GM21576 (cell line): Measurements from ENCODE around the gene CROCC2.

Experiments
- ATAC-seq: cut with Tn5 transposase; IDR thresholded peaks from one replicate; pipeline ENCODE4 v1.9.1; 2021; ENCODE audit warnings: mild to moderate bottlenecking, moderate library complexity; ENCODE audit not compliant: unreplicated experiment

The CROCC2 gene

DNA sequence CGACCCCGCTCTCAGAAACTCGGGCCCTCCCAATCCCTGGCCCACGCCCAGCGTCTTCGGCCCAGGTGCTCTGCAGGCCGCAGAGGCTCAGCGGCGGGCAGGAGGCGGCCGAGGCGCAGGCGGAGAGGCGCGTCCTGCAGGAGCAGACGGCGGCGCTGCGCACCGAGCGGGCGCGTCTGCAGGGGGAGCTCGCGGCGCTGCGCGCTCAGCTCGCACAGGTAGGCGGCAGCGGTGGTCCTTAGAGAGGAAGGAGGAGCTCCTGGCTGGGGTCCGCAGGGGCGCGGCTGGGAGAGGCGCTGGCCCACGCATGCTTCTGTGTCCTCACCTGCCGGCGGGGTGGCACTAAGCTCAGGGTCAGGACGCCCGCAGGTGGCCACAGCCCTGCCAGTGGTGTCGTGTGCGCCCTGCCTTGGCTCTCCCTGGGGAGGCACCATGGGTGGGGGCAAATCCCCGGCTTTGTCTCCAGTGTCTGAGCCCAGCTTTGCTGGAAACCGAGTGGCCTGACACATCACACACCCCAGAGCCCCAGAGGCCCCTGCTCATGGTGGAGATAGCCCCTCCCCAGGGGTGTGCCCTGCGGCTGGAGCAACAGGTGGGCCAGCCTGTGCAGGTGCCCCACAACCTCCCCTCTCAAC lies 77.3 kb downstream of the CROCC2 start:
- no peak for ATAC-seq

DNA sequence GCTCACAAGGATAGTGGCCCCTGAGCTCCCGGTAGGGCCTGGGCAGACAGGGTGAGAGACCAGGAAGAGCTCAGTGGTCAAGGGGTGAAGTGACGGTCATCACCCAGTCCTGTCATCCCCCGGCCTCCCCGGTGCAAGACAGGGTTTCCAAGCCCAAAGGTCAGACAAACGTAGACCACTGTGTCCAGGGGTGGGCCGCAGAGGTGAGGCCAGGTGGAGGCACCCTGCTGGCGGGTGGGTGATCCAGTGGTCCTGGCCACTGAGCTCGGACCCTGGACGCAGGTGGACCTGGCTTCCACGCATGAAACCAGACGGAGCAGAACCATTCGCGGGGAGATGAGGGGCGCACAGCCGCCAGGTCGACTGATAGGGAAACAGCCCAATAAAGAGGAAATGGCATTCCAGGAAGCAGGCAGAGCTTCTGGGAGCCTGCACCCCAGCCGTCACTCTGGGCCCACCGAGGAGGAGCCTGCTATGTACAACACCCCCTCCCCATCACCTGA lies 77.9 kb downstream of the CROCC2 start:
- ATAC-seq: no peak

- no peak for ATAC-seq
Observed at GRCh38 chr2:240985881-240986786, 80.0 kb downstream of the CROCC2 start.

- no peak for ATAC-seq
Observed at GRCh38 chr2:240986787-240987411, 80.8 kb downstream of the CROCC2 start.

- ATAC-seq: no peak
Observed at GRCh38 chr2:240987588-240987987, 81.5 kb downstream of the CROCC2 start.

DNA sequence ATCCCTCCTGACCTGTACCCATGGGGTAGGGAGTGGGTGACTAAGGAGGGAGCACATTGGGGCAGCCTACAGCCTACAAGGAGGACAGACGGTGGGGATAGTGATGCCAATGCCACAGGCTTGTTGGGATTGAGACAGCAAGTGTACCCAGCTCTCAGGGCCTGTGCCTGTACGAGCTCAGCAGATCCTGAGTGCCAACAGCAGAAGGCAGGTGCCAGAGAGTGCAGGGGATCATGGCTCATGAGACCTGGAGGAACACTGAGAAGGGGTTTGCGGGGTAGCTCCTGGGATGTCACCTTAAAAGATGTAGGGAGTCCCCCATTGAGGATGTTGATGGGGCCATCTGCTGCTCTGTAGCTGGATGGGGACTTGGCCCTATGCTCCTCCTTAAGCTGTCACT lies 82.0 kb downstream of the CROCC2 start:
- ATAC-seq: no peak

DNA sequence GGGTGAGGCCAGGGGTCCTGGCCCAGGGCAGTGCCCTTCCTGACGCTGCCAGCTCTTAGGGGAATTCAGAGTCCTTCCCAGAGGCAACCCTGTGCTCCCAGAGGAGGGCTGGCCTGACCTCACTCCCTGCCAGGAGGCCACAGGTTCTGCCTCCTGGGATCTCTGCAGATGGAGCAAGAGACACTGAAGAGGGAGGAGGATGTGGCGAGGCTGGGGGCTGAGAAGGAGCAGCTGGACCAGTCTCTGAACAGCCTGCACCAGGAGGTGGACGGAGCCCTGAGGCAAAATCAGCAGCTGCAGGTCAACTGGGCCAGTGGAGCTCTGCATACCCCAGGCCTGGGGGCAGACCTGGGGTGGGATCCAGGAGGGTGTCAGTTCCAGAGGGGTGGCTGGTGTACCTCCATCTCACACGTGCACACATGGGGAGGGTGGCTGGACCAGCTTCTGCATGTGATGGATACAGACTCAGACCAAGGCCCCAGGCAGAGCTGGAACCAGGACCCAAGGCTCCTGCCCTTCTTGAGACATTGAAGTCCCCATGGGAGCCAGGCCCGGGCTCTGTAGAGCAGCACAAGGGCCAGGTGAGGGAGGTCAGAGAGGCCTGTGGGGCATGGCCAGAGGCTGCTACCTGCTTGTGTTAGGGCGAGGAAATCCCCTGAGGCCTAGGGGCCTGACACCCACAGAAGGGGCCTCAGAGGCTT lies 82.6 kb downstream of the CROCC2 start:
- no peak for ATAC-seq

DNA sequence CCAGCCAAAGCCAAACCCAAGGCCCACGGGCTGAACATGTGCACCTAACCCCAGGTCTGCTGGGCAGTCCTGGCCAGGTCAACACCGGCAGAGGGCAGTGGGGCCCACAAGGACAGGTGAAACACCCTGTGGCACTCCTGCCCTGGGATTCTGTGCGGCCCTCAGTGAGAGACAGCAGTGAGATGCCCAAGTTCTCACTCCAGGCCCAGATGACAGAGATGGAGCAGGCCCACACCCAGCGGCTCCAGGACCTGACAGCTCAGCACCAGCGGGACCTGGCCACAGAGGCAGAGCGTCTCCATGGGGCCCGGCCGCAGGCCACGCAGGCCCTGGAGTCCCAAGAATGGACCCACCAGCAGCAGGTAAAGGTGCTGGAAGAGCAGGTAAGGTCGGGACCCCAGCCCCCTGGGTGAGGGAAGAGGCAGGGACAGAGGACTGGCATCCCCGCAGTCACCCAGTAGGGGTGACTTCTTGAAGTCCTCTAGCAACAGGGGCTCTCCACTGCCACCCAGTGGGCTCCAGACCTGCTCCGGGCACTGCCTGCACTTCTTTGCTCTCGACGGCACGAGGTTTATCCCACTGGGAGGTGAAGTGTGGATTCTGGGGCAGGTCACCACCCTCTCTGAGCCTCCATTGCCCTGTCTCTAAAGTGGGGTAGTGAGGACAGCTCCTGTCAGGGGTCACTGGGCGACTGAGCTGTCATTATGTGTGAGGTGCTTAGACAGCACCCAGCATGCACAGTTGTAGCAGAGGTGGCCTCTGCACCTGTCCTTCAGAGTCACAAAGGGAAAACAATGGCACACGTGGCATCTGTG lies 83.5 kb downstream of the CROCC2 start:
- ATAC-seq: no peak

DNA sequence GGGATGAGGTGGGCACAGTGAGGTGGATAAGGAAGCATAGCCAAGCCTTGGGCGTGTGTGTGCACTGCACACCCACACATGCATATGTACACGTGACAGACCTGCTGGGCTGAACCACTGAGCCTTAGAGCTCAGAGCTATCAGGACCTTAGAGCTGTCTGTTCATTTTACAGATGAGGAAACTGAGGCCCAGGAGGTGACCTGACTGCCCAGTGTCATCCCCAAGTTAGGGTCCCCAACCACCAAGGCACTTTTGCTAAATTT lies 84.1 kb downstream of the CROCC2 start:
- ATAC-seq: no peak

GRCh38 chr2:240990726-240991377 lies 84.7 kb downstream of the CROCC2 start:
- ATAC-seq: no peak

- ATAC-seq: no peak
Observed at GRCh38 chr2:240991378-240992263, 85.5 kb downstream of the CROCC2 start.

DNA sequence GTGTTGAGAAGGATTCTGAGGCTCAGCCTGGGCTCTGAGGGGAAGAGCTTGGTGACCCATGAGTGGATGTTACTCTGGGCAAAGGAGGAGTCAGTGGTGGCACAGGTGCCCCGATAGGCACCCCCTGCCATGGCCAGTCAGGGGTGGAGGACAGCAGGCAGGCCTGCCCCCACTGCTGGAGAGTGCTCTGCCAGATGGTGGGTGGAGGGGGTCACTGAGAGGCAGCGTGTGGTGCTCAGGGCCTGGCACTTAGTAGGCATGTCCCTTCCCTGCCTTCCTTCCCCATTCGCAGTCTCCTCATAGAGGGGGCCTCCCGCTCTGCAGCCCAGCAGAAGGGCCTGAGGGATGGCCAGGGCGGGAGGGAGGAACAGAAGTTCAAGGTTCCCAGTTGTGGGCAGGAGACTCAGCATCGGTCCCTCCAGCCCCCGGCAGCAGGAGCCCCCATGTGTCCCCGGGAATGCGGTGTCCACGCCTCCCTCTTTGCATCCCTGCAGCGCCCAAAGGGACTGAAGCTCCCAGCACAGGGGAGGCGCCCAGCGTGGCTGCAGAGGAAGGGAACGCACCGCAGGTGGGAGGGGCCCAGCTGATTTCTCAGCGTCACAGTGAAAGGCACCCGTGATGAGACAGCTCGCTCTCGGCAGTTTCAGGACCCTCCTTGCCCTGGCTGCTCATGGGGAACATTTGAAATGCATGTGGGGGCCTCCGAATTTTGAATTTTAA lies 86.6 kb downstream of the CROCC2 start:
- ATAC-seq: no peak

GRCh38 chr2:240993446-240994170 lies 87.5 kb downstream of the CROCC2 start:
- ATAC-seq: no peak

- no peak for ATAC-seq
Observed at GRCh38 chr2:240994171-240994896, 88.2 kb downstream of the CROCC2 start.

DNA sequence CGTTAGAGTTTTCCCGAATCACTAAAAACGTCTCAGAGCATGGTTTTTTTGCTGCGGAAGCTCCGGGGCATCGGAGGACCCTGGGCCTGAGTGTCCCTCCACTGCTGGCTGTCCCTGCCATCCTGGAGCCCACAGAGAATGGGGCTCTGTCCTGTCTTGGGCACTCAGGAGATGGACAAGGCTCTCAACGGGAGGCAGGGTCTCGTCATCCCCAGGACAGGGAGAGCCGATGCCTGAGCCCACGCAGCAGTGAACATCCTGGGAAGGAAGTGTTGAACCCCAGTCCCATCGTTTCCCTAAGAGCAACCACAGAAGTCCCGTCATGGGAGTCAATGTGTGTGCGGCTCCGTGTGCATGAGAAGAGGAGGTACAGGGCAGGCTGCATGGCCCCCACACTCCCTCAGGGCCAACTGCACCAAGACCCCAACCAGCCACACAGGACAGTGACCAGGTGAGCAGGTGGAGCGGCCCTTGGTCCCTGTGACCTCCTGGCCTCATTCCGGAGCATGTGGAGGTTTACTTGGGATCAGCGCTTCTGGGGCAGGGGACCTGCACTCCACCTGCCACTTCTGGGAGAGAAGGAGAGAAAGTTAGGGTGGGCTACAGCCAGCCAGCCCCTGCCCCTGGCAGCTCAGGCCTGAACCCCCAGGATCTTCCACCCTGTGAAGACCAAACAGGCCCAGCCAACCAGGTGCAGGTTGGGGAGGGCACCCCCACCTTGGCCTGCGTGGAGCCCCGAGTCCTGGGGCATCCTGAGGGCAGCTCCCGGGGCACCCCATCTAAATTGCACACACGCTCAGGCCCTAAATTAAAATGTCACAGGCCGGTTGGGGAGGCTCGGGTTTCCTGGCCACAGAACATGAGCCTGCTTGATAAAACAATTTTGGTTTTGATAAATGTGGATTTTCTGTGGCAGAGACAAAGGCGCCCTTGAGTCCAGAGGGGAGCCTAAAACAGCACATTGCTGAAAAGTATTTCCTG lies 89.2 kb downstream of the CROCC2 start:
- ATAC-seq: no peak
